Right forelimb (tissue), 1 donor: ENCODE measurements around the gene CYBC1.

Source experiments
- DNase-seq: peaks from one replicate; pipeline ENCODE4 v3.0.0-alpha.2; 2018

CYBC1 gene

DNA sequence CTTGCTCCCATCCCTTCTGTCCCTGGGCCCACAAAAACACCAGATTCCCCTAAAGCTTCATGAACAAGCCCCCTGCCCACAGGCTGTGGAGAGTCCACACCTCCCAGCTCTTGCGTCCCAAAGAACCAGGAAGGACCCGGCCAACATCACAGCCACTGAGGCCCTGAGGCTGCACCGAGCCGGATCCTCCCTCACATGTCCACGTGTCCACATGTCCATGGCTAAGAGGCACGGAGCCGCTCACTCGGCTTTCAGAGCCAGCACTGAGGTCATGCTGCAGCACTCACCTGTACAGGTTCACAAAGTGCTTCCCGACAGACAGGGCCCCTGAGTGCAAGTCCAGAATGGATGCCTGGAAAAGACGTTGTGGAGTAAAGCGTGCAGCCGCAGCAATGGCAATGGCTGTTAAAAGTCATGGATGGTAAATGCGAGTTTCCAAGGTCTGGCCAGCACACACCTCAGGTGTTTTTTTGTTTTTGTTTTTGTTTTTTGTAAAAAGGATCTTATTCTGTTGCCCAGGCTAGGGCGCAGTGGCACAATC, 44.4 kb downstream of the CYBC1 start:
- no peak for DNase-seq

DNA sequence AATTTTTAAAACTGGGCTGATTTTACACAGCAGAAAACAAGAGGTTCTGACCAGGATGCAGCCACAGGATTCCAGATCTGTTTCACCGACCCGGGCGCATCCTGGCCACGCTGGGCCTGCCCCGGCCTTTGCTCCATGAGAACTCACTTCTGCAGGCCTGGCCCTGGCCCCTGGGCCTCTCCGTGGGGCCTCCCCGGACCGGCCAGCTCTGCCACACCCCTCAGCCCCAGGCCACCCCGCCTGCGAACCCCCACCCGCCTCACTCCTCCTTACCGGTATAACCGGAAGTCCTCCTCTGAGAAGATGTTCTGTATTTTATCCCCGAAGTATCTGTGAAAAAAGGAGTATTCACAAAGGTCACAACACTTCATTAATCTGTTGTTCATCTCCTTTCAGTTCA, 45.5 kb downstream of the CYBC1 start:
- no peak for DNase-seq

DNA sequence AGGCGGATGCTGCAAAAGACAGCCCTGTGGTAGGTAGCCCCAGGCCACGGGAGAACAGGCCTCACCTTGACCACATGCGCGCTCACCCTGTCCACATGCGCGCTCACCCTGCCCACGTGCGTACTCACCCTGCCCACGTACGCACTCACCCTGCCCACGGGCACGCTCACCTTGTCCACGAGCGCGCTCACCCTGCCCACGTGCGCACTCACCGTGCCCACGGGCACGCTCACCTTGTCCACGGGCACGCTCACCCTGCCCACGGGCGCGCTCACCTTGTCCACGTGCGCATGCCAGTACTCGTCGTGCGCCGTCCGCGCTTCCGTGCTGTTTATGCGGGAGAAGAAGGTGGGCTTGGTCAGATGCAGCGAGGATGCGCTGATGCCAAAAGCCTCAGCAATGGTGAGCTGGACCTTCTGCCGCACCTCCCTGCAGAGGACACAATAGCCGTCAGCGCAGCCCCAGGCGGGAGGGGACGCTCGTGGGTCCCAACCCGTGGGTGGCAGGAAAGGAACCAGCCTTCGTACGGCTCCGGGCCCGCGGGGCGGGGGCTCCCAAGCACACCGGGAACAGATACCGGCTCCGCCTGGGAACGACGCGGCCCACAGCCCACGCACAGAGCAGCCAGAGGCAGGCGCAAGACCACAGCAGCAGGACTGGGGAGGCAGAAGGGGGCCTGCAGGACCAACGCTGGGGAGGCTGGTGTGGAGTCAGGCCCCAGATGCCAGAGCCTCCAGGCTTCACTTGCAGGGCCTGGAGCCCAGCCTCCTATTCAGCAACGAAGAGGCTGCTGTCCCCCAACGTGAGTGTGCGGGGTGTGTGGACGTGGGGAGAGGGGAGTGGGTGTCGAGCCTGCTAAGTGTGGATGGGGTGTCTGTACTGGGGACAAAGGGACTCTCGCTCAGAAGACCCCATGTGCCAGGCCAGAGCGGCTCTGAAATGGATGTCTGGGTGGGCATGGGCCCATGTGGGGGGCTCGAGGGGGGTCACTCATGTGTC, 46.6 kb downstream of the CYBC1 start:
- DNase-seq: no peak

DNA sequence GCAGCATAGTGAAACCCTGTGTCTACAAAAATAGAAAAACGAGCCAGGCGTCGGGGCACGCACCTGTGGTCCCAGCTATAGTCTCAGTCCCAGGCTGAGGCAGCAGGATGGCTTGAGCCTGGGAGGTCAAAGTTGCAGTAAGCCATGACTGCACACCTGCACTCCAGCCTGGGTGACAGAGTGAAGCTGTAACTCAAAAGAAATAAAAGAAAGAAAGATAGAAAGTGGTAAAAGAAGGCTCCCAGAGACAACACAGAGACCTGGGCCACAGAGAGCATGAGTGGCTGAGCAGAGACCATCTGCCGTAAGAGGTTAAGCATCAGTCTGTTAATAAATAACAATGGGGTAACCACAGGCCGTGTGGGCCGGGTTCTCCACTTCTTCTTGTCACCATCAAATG, 47.7 kb downstream of the CYBC1 start:
- no peak for DNase-seq

DNA sequence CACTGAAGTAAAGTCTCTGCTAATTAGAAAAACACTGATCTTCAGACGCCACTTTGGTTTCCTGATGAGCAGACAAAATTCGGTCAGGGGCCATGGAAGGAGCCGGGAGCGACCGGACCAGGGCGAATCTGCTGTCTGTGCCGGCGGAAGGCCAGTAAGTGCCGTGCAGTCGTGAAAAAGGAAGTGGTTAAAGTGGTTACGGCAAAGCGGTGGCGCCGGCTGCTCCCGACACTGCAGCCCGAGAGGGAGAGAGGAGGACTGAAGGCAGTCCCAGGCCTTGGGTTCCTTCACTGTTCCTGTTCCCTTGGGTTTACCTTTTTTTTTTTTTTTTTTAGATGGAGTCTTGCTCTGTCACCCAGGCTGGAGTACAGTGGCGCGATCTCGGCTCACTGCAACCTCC, 49.7 kb downstream of the CYBC1 start:
- no peak for DNase-seq

- DNase-seq: no peak
Measured at GRCh38 chr17:82400206-82400605, 50.3 kb downstream of the CYBC1 start.

DNA sequence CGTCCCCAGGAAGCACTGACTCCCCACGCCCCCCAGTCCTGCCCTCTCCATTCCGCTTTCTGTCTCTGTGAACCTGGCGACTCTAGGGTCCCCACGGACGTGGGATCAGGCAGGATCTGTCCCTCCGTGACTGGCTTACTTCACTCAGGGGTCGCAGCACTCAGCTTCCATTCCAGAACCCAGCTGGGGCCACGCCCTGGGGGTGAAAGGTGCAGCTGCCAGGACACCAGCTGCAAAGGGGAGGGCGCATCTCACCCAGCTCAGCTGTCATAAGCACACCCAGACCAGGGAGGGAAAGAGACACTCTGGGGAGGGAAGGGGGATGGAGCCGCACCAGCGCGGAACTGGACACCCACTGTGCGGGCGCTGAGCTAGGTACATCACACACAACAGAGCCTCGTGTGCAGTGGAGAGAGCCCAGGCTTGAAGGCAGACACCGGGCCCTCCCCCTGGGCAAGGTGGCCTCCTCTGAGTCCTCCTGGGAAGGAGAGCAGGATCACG, 50.9 kb downstream of the CYBC1 start:
- peak; percentile 81 for DNase-seq

- DNase-seq: peak; percentile 86
Measured at GRCh38 chr17:82399041-82399441, 51.5 kb downstream of the CYBC1 start.

DNA sequence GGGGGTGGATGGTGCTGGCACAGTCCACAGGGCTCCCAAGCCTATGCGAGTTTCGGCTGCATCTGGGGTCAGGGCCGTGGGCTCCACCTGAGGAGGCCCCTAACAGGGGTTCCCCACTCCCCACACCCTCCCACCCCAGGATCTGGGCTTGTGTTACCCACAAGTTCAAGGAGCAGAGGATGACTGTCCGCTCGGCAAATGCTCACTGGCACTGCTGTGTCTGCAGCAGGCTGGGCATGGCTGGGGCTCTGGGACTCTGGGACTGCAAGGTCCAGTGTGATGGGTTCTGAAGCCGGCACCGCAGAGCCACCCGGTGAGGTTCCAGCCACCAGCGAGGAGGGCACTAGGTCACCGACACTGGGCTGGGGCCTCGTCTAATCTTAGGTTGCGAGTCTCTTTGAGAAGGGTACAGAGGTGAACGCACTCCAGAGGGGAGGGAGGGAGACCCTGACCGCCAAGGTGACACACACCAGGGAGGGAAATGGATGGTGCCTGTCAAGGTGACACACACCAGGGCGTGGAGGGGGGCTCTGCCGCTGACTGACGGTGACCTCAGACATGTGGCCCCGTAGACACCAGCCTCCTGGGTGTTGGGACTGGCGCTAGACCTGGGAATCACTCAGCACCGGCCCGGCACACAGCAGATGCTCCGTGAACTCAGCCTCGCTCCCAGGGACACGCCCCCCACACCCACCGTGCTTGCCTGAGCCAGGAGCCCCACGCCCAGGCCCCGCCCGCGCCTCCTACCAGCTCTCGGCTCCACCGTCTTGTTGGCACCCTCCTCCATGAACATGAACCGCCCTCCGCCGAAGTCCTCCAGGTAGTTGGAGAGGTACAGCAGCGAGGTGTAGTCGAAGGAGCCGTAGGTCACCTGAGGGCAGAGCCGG, 52.9 kb downstream of the CYBC1 start:
- DNase-seq: no peak

GRCh38 chr17:82396601-82397435, 53.7 kb downstream of the CYBC1 start:
- DNase-seq: no peak

- no peak for DNase-seq
Measured at GRCh38 chr17:82394278-82394677, 56.3 kb downstream of the CYBC1 start.

- no peak for DNase-seq
Measured at GRCh38 chr17:82392941-82393340, 57.6 kb downstream of the CYBC1 start.
